ENCODE measurements around the gene PDCD7. TPM values are rescaled to one million over a fixed set of nuclear protein-coding genes. Genes with fewer than 3 reads are reported as not detected.
"Not testable (repeated sequence)": the region's sequence is repeated elsewhere in the genome, so short reads cannot be mapped to it uniquely, and the experiment has no call there.

The PDCD7 gene
- total RNA-seq, 2 experiments from 2014 or later, result 33.8 to 35.1 TPM

DNA sequence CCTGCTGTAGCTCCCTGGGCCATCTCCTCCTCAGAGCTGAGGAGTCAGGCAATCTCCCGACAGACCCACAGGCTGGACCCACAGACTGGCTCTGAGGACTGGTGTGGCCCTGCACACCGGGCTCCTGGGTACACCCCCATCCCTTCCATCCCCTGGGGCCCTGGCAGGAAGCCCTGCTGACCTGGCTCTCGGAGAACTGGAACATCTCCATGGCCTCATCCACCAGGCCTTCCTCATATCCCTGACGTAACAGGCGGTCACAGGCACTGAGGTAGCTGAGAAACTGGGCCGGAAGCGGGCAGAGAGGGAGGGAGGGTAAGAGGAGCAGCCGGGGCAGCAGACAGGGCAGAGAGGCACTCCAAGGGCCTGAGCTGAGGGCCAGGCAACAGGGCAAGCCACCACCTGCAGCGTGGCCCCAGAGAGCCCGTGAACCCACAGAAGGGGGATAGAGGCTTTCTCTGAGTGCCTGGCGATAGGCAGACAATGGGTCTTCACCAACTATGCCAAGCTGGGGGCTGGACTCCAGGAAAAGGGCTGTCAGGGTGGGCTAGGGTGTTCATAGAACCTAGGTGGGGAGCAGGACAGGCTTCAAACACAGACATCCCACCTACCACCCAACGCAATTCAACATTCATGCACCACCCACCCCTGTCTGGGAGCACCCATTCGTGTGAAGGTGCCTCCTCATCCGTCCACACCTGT is 39.2 kb downstream of the PDCD7 start:
- Mint-ChIP-seq H3K9me3 (no peaks in the 10 kb centered on the region), H3K27me3 (no peaks in the 10 kb centered on the region), H3K27ac (no peak overlapping the region), H3K4me1 (ENCODE audit: low read depth) (no peaks in the 10 kb centered on the region), H3K36me3 (ENCODE audit: low read depth) (peaks cover 9% of the 10 kb centered on the region), H3K4me3 (no peak overlapping the region)
- TF ChIP-seq, protein P1, sequence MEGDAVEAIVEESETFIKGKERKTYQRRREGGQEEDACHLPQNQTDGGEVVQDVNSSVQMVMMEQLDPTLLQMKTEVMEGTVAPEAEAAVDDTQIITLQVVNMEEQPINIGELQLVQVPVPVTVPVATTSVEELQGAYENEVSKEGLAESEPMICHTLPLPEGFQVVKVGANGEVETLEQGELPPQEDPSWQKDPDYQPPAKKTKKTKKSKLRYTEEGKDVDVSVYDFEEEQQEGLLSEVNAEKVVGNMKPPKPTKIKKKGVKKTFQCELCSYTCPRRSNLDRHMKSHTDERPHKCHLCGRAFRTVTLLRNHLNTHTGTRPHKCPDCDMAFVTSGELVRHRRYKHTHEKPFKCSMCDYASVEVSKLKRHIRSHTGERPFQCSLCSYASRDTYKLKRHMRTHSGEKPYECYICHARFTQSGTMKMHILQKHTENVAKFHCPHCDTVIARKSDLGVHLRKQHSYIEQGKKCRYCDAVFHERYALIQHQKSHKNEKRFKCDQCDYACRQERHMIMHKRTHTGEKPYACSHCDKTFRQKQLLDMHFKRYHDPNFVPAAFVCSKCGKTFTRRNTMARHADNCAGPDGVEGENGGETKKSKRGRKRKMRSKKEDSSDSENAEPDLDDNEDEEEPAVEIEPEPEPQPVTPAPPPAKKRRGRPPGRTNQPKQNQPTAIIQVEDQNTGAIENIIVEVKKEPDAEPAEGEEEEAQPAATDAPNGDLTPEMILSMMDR (IDR thresholded peaks at IDR 0.05), result no peak
- ChIA-PET CTCF (interaction anchor here (0.7 to 1.3 kb wide), 3 partner anchors 26 to 292 kb away, joined by 3 read pairs; no protein-coding TSS in a partner anchor), POLR2A (no interaction called here)
- DNase-seq (no peak), ATAC-seq (no peak)
- intact Hi-C loops (cut with micrococcal nuclease), result no loop called here

DNA sequence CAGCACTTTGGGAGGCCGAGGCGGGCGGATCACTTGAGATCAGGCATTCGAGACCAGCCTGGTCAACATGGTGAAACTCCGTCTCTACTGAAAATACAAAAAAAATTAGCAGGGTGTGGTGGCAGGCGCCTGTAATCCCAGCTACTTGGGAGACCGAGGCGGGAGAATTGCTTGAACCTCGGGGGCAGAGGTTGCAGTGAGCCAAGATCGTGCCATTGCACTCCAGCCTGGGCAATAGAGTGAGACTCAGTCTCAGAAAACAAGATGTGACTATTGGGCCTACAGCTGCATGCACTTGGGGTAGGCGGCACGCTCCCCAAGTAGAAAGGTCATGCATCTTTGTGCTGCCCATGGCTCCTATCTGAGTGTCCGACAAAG is 39.8 kb downstream of the PDCD7 start:
- DNase-seq; POLR2A ChIA-PET; H3K27me3 Mint-ChIP-seq; H3K4me1 Mint-ChIP-seq (ENCODE audit: low read depth); intact Hi-C loops (cut with micrococcal nuclease); ATAC-seq; H3K27ac Mint-ChIP-seq; H3K36me3 Mint-ChIP-seq (ENCODE audit: low read depth); H3K9me3 Mint-ChIP-seq; H3K4me3 Mint-ChIP-seq: not testable (repeated sequence)
- CTCF ChIA-PET, result interaction anchor here (1.2 kb wide), 1 partner anchor 60 kb away, joined by 4 read pairs; no protein-coding TSS in a partner anchor

DNA sequence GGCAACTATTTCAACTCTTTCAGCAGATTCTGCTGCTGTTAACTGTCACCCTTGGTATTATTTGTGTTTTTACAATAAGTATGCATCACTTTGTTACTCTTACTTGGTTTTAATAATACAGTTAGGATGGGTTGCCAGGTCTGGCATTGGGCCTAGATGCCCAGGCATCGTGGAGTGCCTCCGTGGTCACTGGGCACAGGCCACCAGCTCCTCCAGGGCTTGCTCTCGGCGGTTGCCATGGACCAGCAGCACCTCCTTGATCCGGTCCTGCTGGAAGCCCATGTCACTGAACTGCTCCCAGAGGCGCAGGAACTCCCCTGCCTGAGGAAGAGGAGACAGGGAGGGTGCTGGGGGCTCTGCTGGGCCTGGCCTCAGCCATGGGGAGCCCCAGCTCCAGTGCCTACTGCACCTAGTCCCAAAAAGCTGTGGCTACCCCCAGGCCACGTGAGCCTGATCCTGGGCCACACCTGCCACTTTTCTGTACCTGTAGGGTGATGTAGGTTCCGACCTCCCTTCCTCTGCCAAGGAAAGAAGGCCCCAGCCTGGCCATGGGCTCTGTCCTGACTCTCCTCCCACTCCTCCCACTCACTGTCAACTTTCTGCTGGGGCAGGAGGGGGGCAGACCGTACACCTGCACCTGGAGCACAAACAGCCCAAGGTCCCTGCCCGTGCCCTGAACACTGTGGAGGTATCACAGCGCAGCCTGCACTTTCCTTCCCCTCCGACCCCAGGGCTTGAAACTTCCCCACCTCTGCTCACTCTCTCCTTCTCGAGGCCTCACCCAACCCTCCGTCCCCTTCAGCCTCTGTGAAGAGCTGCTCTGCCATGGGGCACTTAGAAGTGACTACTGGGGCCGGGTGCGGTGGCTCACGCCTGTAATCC is 40.5 kb downstream of the PDCD7 start:
- Mint-ChIP-seq H3K27ac (no peak overlapping the region), H3K9me3 (no peaks in the 10 kb centered on the region), H3K27me3 (no peaks in the 10 kb centered on the region), H3K4me3 (no peak overlapping the region), H3K4me1 (ENCODE audit: low read depth) (no peaks in the 10 kb centered on the region), H3K36me3 (ENCODE audit: low read depth) (peaks cover 2% of the 10 kb centered on the region)
- POLR2A ChIA-PET, result no interaction called here
- ATAC-seq (no peak), DNase-seq (no peak)
- CTCF ChIA-PET, result interaction anchor here (1.2 to 1.4 kb wide), 2 partner anchors 8 to 59 kb away, joined by 4 read pairs; no protein-coding TSS in a partner anchor
- intact Hi-C loops (cut with micrococcal nuclease), result no loop called here
- TF ChIP-seq, protein P1 (IDR thresholded peaks at IDR 0.05), result no peak

DNA sequence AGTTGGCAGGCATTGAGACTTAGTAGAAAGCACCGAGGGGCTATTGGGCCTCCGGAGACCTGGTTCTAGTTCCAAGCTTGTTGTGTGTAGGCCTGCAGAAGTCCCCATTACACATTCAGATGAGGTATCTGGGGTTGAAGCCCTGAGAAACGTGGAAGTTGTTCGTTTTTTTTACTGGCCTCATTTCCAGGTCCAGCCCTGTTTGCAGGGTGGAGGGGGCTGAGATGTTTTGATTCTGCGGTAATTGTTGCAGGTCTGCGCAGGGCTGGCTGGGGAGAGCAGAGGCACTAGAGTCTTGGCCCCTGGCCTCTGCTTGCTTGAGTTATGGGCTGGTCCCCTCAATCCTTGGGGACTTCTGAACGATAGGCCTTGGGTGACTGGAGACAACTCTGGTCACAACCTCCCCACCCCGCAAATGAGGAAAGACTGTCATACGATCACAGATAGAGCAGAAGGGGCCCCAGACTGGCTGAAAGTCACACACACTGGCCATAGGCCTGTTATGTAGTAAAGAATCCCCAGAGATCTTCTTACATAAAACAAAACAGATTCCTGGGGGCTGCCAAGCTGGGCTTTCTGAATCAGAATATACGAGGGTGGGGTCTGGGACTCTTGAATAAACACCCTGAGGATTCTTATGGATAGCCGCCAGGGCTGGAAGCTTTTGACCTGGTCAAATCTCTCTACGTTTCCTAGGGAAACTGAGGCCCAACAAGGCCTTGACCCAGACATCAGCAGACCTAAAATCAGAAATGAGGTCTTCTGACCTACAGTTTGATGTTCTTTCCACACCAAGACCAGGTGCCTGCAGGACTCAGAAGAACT is 41.5 kb downstream of the PDCD7 start:
- POLR2A ChIA-PET, result interaction anchor here (0.7 kb wide), 1 partner anchor 66 kb away, joined by 3 read pairs; no protein-coding TSS in a partner anchor
- Mint-ChIP-seq H3K27me3 (no peaks in the 10 kb centered on the region), H3K27ac (no peak overlapping the region), H3K4me3 (no peak overlapping the region), H3K36me3 (ENCODE audit: low read depth) (no peaks in the 10 kb centered on the region), H3K4me1 (ENCODE audit: low read depth) (no peaks in the 10 kb centered on the region), H3K9me3 (no peaks in the 10 kb centered on the region)
- DNase-seq (no peak), ATAC-seq (no peak)
- intact Hi-C loops (cut with micrococcal nuclease), result no loop called here
- TF ChIP-seq, protein P1 (IDR thresholded peaks at IDR 0.05), result no peak
- CTCF ChIA-PET, result interaction anchor here (1.4 kb wide), 1 partner anchor 9 kb away, joined by 4 read pairs; no protein-coding TSS in a partner anchor

DNA sequence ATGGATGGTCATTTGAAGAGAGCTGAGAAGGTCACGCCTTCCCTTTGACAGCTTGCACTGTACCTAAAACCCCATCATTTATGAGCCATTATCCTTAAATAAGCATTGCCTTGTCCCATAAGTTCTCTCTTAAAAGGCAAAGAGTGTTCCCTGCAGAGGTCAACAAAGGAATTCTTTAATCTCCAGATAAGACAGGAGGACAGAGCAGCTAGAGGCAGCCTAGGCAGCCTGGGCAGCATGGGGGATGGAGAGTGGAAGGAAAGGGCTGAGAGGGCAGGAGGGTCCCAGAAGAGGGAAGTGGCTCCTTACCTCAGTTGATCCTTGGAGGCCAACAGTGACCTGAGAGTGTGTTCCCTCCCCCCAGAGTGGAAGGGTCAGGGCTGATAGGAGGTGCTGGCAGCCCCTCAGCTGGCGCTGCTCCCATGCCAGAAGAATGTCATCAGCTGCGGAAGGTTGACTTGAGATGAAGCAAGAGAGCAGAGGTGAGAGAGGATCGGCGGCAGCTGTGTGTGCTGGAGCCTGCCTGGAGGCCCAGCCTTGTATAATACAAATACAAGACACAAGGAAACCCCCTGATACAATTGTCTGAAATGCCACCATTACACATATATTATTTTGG is 44.3 kb downstream of the PDCD7 start:
- intact Hi-C loops (cut with micrococcal nuclease), result no loop called here

More for the DNA sequence above, 44.3 kb downstream of the PDCD7 start:
- H3K9me3 Mint-ChIP-seq, result no peaks in the 10 kb centered on the region
- POLR2A ChIA-PET, result no interaction called here
- TF ChIP-seq, protein P1 (IDR thresholded peaks at IDR 0.05), result no peak
- no peaks in the 10 kb centered on the region for H3K36me3 Mint-ChIP-seq (ENCODE audit: low read depth)
- CTCF ChIA-PET, result interaction anchor here (1.3 to 2.2 kb wide), 2 partner anchors 33 to 46 kb away, joined by 4 to 5 read pairs; no protein-coding TSS in a partner anchor
- DNase-seq (no peak), ATAC-seq (no peak)
- peaks cover 2% of the 10 kb centered on the region for H3K27me3 Mint-ChIP-seq
- no peaks in the 10 kb centered on the region for H3K4me1 Mint-ChIP-seq (ENCODE audit: low read depth)
- H3K4me3 Mint-ChIP-seq, result no peak overlapping the region
- no peak overlapping the region for H3K27ac Mint-ChIP-seq

Measured in activated CD8-positive, alpha-beta T cell treated with anti-CD3 and anti-CD28 coated beads for 36 hours (primary cell).